ENCODE measurements around the gene CARTPT. TPM values are rescaled to one million over a fixed set of nuclear protein-coding genes. Genes with fewer than 3 reads are reported as not detected.

CARTPT gene
- total and polyA plus RNA-seq, 10 of the 15 experiments (the other 5 are each of a cell fraction or from before 2014, with no cell fraction given) = not detected

GRCh38 chr5:71705421-71705820 is 13.7 kb upstream of the CARTPT start:
- 46% methylated on average over 5 of the region's 5 CpGs for WGBS (ENCODE audit: insufficient coverage, insufficient replicate concordance, low lambda C conversion rate, missing lambda C conversion rate)
- in situ Hi-C loops (cut with MboI) = no loop called here
- Histone ChIP-seq H3K36me3 (ENCODE audit: control insufficient read depth in 2 of 2, insufficient read depth in 2 of 2, low read length in 1 of 2) (no peaks in the 10 kb centered on the region), H4K20me1 (ENCODE audit: control insufficient read depth, insufficient read depth) (no peaks in the 10 kb centered on the region), H2AFZ (ENCODE audit: control insufficient read depth, low read depth, low read length) (no peak overlapping the region), H3K9me3 (replicated peaks; ENCODE audit: control insufficient read depth, insufficient read depth, low read length) (no peaks in the 10 kb centered on the region), H3K27me3 (replicated peaks in 1 of 2; ENCODE audit: control insufficient read depth in 2 of 2, insufficient read depth in 2 of 2, low read length in 1 of 2) (no peaks in the 10 kb centered on the region), H3K4me1 (ENCODE audit: control insufficient read depth, insufficient read depth, low read length) (no peaks in the 10 kb centered on the region), H3K79me2 (ENCODE audit: control insufficient read depth, insufficient read depth, low read length) (no peaks in the 10 kb centered on the region), H3K4me2 (ENCODE audit: control insufficient read depth, insufficient read depth) (no peak overlapping the region), H3K9ac (ENCODE audit: control insufficient read depth, insufficient read depth, low read length) (no peak overlapping the region), H3K27ac (ENCODE audit: control insufficient read depth, insufficient read depth) (no peak overlapping the region), H3K4me3 (no peak overlapping the region)
- ATAC-seq = no peak
- FAIRE-seq = no peak
- POLR2A ChIA-PET = no interaction called here
- CTCF ChIA-PET = interaction anchor here (1.0 to 1.3 kb wide), 2 partner anchors 10 to 433 kb away, joined by 3 read pairs; no protein-coding TSS in a partner anchor
- DNase-seq (ENCODE audit: low read depth, low spot score) = no peak
- no TSS peak for BruUV-seq (replicated peaks)
- intact Hi-C loops (cut with micrococcal nuclease; ENCODE audit: unreplicated experiment) = no loop called here
- RAD21 ChIA-PET (ENCODE audit: unreplicated experiment) = no interaction called here
- SMC1A ChIA-PET (ENCODE audit: uncharacterized antibody, unreplicated experiment) = interaction anchor here (0.5 to 0.9 kb wide), 3 partner anchors 49 to 261 kb away, joined by 3 read pairs; no protein-coding TSS in a partner anchor
- TF ChIP-seq ATF2 (IDR thresholded peaks at IDR 0.05; ENCODE audit: low read length) (no peak), SIN3A (IDR thresholded peaks at IDR 0.05; ENCODE audit: low read depth, low read length) (no peak), RELB (IDR thresholded peaks at IDR 0.05; ENCODE audit: low read depth) (no peak), YBX1 (IDR thresholded peaks at IDR 0.05) (no peak), EP300 (IDR thresholded peaks at IDR 0.05; ENCODE audit: borderline replicate concordance in 1 of 2, control insufficient read depth in 1 of 2, low read depth in 2 of 2, low read length in 2 of 2) (no peak), EZH2 (IDR thresholded peaks at IDR 0.05; ENCODE audit: borderline replicate concordance, control insufficient read depth, low read depth, low read length) (no peak), POLR2AphosphoS5 (IDR thresholded peaks at IDR 0.05; ENCODE audit: low read length) (no peak), NFXL1 (IDR thresholded peaks at IDR 0.05; ENCODE audit: borderline replicate concordance) (no peak), RELA (IDR thresholded peaks at IDR 0.05; ENCODE audit: borderline replicate concordance, partially characterized antibody) (no peak), IRF5 (IDR thresholded peaks at IDR 0.05; ENCODE audit: borderline replicate concordance) (no peak), SIX5 (IDR thresholded peaks at IDR 0.05; ENCODE audit: low read depth, low read length, severe bottlenecking) (no peak), IRF4 (IDR thresholded peaks at IDR 0.05; ENCODE audit: low read depth, low read length) (no peak), ZBTB11 (CRISPR knock-in tag; IDR thresholded peaks at IDR 0.05) (no peak), BCL3 (IDR thresholded peaks at IDR 0.05; ENCODE audit: borderline replicate concordance, insufficient read depth, low read depth, low read length, poor library complexity, severe bottlenecking) (no peak), ZNF207 (IDR thresholded peaks at IDR 0.05; ENCODE audit: borderline replicate concordance) (no peak)

Data from GM12878 (cell line).